Measurements from ENCODE around the gene DNAJC4. TPM values are rescaled to one million over a fixed set of nuclear protein-coding genes. Genes with fewer than 3 reads are reported as not detected.

The DNAJC4 gene
- total and polyA plus RNA-seq, 2 of the 8 experiments (the other 6 are each of a cell fraction or from before 2014, with no cell fraction given): 14.6 to 31.0 TPM

GRCh38 chr11:64263947-64264317 lies 33.6 kb downstream of the DNAJC4 start (continued):
- TF ChIP-seq RNF2 (IDR thresholded peaks at IDR 0.05; ENCODE audit: borderline replicate concordance, low read depth, low read length, missing control alignments, poor library complexity, severe bottlenecking) (no peak), SUZ12 (IDR thresholded peaks at IDR 0.05; ENCODE audit: low read length) (no peak), ZNF274 (IDR thresholded peaks at IDR 0.05; ENCODE audit: borderline replicate concordance, extremely low read depth, low read length) (no peak), ATF2 (IDR thresholded peaks at IDR 0.05; ENCODE audit: low read length) (no peak), RAD21 (IDR thresholded peaks at IDR 0.05 in 1 of 2, conservative IDR thresholded peaks at IDR 0.05 in 1 of 2; ENCODE audit: low read depth in 2 of 2, low read length in 2 of 2) (no peak), CBX5 (IDR thresholded peaks at IDR 0.05; ENCODE audit: low read depth, low read length) (no peak)

Measured in H1 (cell line).